Measurements from ENCODE around the gene ATXN7L1. TPM values are rescaled to one million over a fixed set of nuclear protein-coding genes. Genes with fewer than 3 reads are reported as not detected.

ATXN7L1 gene
- total RNA-seq, 4 donors from 2014 or later: 4.6 to 12.5 (median 10.1) TPM

DNA sequence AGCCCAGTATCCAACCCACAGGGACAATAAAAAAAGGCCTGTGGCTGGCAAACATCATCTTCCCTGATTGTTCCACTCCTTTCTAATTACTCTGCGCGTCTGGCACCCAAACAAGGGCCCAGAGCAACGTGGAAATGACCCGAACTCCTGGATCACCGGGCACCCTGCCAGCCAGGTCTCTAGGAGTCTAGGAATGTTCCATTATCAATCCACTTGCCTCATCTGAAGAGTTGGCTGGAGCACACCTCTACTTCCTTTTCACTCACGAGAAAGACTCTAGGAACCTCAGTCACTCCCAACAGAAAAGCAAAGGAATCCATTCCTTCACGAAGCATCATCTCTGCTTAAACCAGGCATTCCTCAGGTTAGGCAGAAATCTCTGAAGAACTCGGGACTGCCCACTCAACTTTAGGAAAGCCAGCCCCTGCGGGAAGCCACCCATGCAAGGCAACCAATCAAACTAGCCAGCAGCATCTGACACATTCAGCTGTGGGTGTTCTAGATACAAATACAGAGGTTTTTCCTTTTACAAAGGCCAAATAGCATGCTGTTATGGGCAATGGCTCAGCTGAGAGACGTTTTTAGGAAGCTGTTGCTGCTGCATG lies 37.7 kb downstream of the ATXN7L1 start:
- WGBS: 25% methylated on average over 10 of the region's 10 CpGs
- H3K36me3 ChIP-seq: no peaks in the 10 kb centered on the region
- no peak overlapping the region for H3K4me3 ChIP-seq
- no peaks in the 10 kb centered on the region for H3K9me3 ChIP-seq
- peak in 1 of 2 donors; percentile 12 for TF ChIP-seq POLR2AphosphoS5 (IDR thresholded peaks at IDR 0.05)
- TF ChIP-seq, protein P1, sequence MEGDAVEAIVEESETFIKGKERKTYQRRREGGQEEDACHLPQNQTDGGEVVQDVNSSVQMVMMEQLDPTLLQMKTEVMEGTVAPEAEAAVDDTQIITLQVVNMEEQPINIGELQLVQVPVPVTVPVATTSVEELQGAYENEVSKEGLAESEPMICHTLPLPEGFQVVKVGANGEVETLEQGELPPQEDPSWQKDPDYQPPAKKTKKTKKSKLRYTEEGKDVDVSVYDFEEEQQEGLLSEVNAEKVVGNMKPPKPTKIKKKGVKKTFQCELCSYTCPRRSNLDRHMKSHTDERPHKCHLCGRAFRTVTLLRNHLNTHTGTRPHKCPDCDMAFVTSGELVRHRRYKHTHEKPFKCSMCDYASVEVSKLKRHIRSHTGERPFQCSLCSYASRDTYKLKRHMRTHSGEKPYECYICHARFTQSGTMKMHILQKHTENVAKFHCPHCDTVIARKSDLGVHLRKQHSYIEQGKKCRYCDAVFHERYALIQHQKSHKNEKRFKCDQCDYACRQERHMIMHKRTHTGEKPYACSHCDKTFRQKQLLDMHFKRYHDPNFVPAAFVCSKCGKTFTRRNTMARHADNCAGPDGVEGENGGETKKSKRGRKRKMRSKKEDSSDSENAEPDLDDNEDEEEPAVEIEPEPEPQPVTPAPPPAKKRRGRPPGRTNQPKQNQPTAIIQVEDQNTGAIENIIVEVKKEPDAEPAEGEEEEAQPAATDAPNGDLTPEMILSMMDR (IDR thresholded peaks at IDR 0.05): no peak
- TF ChIP-seq POLR2A (IDR thresholded peaks at IDR 0.05; ENCODE audit: low read depth): no peak
- H3K4me1 ChIP-seq: peaks cover 20 to 52% (median 46%) of the 10 kb centered on the region in 4 donors
- intact Hi-C loops (cut with DNase I): no loop called here
- DNase-seq (ENCODE audit: extremely low spot score): no peak
- no peaks in the 10 kb centered on the region for H3K27me3 ChIP-seq
- peak overlapping the region; percentile 48 to 72 (median 62) for H3K27ac ChIP-seq (replicated peaks in 1 of 4)

DNA sequence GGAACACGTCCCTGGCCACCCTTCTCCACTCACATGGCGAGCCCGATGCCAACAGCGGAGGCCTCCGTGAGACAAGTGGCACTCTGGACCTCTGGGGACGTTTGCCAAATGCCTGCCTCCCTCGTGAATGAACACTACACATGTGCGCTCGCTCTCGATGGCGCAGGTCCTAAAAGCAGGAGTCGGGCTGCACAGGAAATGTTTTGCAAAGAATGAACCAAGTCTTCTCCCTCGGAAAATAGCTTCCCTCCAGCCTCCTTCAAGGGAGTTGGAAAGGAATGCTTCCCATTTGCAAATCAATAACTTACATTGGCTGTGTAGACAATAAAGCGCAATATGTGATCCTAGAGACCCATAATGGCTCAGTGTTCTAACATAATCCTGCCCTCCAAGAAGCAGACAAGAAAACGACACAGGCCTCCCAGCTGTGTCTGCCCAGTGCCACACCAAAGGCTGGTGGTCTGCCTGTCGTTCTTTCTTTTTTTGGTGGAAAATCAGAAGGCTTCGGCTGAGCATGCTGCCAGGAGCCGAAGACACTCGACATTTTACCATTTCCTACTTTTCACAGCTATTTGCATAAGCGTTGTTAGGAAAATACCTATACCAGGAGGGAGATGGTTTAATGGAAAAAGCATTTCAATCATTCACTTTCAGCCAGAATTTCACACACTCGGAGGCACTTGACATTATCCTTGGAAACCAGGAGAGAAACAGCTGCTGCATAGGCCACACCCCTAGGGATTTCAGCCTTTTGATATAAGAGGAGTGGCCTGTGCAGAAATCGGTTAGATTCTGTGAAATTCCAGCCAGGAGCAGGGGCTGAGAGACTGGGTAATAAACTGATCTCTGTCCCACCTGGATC lies 38.4 kb downstream of the ATXN7L1 start:
- Histone ChIP-seq H3K4me1 (peaks cover 20 to 52% (median 46%) of the 10 kb centered on the region in 4 donors), H3K27me3 (no peaks in the 10 kb centered on the region), H3K36me3 (no peaks in the 10 kb centered on the region), H3K4me3 (no peak overlapping the region), H3K9me3 (no peaks in the 10 kb centered on the region), H3K27ac (replicated peaks in 1 of 4) (peak overlapping the region; percentile 48 to 72 (median 62))
- 74% methylated on average over 19 of the region's 22 CpGs for WGBS
- intact Hi-C loops (cut with DNase I): no loop called here
- peak; percentile 34 for DNase-seq (ENCODE audit: extremely low spot score)
- TF ChIP-seq EP300 (IDR thresholded peaks at IDR 0.05) (no peak), POLR2A (IDR thresholded peaks at IDR 0.05; ENCODE audit: low read depth) (no peak), POLR2AphosphoS5 (IDR thresholded peaks at IDR 0.05) (no peak)
- TF ChIP-seq, protein P1 (IDR thresholded peaks at IDR 0.05): no peak

DNA sequence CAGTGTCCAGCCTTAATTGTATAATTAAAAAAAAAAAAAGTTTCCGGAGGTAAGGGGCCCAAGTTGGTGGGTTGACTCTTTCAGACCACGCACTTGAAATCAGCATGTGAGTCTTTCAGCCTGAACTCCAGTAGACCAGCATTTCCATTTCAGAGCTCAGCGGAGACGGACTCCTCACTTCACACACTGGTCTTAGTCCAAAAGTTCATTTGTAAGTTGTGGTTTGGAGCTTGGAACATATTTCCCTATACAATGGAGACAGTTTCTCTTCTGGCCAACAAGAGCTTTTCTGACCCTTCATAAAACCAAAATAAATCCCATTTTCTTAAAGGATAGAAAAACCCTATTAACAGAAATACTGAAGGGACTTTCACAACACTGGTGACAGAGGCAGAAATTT lies 41.0 kb downstream of the ATXN7L1 start:
- H3K4me1 ChIP-seq: peaks cover 25 to 55% (median 47%) of the 10 kb centered on the region in 4 donors
- intact Hi-C loops (cut with DNase I): no loop called here
- 95% methylated on average over 4 of the region's 4 CpGs for WGBS

DNA sequence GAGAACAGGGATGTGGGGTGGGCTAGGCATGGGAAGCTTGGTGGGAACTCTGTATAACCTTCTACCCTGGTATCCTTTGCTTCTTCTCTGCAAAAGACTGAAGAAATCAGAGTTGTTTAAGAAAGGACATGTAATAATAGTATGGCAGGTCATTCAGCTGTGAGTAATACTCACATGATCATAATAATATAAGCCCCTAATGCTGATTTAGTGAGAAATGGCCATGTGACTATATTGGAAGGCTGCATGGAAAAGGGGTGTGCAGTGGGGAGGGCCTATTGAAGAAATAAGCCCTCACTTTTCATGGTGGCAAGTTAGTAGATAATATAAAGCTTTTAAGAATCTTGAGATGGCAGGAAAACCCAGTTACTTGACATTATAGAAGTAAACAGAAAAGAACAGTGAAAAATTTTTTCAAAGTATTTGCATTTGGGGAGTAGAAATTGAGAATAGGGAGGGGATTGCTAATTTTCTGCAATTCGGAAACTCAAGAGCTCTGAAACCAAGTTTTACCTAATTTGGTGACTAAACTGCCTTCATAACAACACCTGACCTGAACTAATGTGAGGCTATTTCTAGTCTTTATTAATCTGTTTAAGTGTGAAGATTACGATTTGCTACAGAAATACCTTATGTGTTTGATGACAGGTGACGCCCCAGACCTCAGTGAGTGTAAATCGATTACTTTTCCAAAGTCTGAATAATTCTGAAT lies 44.4 kb downstream of the ATXN7L1 start:
- H3K4me1 ChIP-seq: peaks cover 19 to 35% (median 33%) of the 10 kb centered on the region in 4 donors
- TF ChIP-seq POLR2A (IDR thresholded peaks at IDR 0.05; ENCODE audit: low read depth): no peak
- no peak for TF ChIP-seq EP300 (IDR thresholded peaks at IDR 0.05)
- TF ChIP-seq, protein P1 (IDR thresholded peaks at IDR 0.05): no peak
- TF ChIP-seq POLR2AphosphoS5 (IDR thresholded peaks at IDR 0.05): no peak
- 94% methylated on average over 4 of the region's 4 CpGs for WGBS
- intact Hi-C loops (cut with DNase I): no loop called here
- H3K9me3 ChIP-seq: no peaks in the 10 kb centered on the region
- no peaks in the 10 kb centered on the region for H3K36me3 ChIP-seq
- H3K27ac ChIP-seq (replicated peaks in 1 of 4): no peak overlapping the region
- DNase-seq (ENCODE audit: extremely low spot score): no peak
- H3K27me3 ChIP-seq: no peaks in the 10 kb centered on the region
- no peak overlapping the region for H3K4me3 ChIP-seq

More for the DNA sequence above, 41.0 kb downstream of the ATXN7L1 start:
- DNase-seq (ENCODE audit: extremely low spot score): peak; percentile 4
- Histone ChIP-seq H3K9me3 (no peaks in the 10 kb centered on the region), H3K27me3 (no peaks in the 10 kb centered on the region), H3K27ac (replicated peaks in 1 of 4) (no peak overlapping the region), H3K4me3 (no peak overlapping the region), H3K36me3 (no peaks in the 10 kb centered on the region)
- TF ChIP-seq POLR2AphosphoS5 (IDR thresholded peaks at IDR 0.05) (no peak), EP300 (IDR thresholded peaks at IDR 0.05) (no peak), POLR2A (IDR thresholded peaks at IDR 0.05; ENCODE audit: low read depth) (no peak)
- TF ChIP-seq, protein P1 (IDR thresholded peaks at IDR 0.05): no peak

Data from esophagus muscularis mucosa (tissue), 4 donors.